Cerebellar cortex (tissue), 1 donor: Measurements from ENCODE around the gene TBC1D1.
"Not testable (repeated sequence)": the region's sequence is repeated elsewhere in the genome, so short reads cannot be mapped to it uniquely, and the experiment has no call there.

Experiments
- DNase-seq: peaks from one replicate; pipeline ENCODE4 v3.0.0-alpha.2; 2015; ENCODE audit warnings: low spot score

Gene TBC1D1

DNA sequence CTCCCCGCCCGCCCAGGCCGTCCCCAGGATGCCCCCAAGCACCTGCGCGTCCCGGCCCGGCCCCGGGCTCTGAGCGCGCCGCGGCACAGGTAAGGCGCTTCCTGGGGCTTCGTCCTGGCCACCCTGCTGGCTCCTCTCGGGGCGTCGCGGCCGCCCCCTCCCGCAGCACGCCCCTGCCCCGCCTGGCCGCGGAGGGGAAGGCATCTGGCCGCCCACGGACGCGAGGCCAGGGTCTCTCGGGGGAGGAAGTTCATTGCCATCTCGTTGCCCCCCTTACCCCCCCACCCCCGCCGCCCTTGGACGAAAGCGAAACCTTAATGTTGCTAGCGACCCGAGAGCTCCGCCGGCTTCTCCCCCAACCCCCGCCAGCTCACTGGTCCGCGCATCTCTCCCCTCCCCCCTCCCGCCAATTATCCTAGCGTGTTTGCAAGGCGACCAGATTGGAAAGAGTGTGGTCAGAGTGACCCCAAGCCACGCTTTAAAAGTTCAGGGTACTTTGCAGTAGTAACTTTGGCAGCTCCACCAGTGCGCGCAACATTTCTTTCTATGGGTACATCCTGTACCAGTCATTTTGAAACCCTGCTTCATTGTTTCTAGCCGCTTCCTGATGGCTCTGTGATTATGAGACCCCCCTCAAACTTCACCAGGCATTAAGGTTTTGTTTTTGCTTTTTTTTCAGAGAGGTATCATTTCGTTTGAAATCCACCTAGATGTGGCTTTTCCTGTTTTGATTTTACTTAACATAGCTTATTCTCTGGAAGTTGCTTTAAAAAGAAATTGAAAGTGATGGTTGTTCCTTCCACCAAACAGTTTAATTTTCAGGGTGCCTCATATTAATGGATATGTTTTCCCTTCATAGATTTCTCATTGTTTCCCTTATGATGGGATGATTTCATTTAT lies 626 bp downstream of the TBC1D1 start:
- peak; percentile 22 for DNase-seq

- DNase-seq = no peak
Measured at GRCh38 chr4:37892641-37893040, 1.8 kb downstream of the TBC1D1 start.

- DNase-seq = no peak
Measured at GRCh38 chr4:37893164-37893563, 2.3 kb downstream of the TBC1D1 start.

- DNase-seq = no peak
Measured at GRCh38 chr4:37895271-37895670, 4.4 kb downstream of the TBC1D1 start.

GRCh38 chr4:37896206-37896860 lies 5.4 kb downstream of the TBC1D1 start:
- DNase-seq = no peak

DNA sequence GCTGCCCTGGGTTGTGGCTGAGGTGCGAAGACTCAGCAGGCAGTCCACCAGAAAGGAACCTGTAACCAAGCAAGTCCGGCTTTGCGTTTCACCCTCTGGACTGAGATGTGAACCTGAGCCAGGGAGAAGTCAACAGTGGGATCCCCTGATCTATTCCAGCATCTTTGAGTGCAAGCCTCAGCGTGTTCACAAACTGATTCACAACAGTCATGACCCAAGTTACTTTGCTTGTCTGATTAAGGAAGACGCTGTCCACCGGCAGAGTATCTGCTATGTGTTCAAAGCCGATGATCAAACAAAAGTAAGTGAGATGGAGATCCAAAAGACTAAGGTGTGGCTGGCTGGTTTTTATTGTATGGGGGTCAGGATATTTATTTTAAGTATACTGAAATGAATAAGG lies 11.3 kb downstream of the TBC1D1 start:
- no peak for DNase-seq

DNA sequence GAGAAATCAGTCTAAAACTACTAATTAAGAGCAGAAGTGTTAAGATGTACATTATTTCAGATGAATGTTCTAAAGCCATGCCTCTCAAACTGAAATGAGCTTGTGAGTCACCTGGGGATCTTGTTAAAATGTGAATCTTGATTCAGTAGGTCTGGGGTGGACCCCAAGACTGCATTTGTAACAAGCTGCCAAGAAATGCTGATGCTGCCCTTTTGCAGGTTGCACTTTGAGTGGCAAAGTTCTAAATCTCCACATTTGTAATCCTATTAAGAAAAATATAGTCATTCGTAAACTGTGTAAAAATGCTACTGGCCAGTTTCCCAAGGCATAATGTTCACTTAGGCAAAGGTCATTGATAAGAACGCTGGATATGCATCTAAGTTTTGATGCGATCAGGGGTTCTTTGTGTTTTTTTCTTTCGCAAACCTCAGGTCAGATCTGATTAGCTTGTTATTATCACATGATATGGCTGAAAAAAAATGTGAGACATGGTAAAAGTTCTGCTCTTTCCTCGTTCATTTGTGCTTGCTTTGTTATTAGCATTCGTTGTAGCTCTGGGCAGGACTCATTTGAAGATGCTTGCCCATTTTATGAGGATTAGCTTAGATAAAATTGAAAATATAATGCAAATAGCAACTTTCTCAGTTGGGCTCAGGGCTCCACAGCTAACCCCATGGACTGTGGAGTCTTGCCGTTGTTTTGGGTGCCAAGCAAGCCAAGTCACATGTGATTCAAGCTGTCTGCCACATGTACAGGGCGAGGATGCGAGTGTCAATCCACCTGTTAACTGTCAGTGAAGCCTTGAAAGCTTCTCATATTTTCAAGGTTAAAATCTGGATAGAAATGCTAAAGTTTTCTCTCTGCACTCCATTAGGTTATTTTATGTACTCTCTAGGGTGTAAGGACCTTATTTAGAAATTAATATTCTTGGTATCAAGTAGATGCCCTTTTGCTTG lies 12.1 kb downstream of the TBC1D1 start:
- DNase-seq = no peak

DNA sequence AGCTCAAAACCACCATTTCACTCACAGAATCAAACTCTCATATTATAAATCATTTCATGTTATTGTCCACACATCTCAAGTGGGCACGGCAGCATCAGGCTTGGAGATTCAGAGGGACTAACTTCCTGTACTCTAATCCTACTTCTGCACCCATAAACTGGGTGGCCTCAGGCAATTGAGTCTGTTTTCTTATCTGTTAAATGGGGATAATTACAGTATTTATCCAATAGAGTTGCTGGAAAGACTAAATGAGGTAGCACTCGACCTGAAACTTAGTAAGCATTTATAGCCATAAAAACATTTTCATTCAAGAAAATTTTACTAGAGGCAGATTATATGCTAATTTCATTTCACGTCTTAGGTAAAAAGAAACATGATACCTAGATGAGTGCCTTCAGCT lies 13.0 kb downstream of the TBC1D1 start:
- DNase-seq = no peak

GRCh38 chr4:37904824-37905223 lies 13.9 kb downstream of the TBC1D1 start:
- DNase-seq = no peak

DNA sequence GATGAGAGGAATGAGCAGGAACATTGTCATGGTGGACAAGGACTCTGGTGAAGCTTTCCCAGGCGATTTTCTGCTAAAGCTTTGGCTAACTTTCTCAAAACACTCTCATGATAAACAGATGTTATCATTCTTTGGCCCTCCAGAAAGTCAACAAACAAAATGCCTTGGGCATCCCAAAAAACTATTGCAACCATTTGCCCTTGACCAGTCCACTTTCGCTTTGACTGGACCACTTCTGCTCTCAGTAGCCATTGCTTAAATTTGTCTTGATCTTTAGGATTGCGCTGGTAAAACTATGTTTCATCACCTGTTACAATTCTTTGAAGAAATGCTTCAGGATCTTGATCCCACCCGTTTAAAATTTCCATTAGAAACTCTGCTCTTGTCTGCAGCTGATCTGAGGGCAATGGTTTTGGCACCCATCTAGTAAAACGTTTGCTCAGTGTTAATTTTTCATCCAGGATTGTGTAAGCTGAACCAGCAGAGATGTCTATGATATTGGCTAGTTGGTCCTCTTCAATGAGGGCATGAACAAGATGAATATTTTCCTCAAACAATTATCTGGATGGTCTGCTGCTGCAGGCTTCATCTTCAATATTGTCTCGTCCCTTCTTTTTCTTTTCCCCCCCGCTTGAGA lies 14.8 kb downstream of the TBC1D1 start:
- DNase-seq = no peak

- no peak for DNase-seq
Measured at GRCh38 chr4:37908488-37909331, 17.8 kb downstream of the TBC1D1 start.

- no peak for DNase-seq
Measured at GRCh38 chr4:37909332-37910090, 18.6 kb downstream of the TBC1D1 start.

DNA sequence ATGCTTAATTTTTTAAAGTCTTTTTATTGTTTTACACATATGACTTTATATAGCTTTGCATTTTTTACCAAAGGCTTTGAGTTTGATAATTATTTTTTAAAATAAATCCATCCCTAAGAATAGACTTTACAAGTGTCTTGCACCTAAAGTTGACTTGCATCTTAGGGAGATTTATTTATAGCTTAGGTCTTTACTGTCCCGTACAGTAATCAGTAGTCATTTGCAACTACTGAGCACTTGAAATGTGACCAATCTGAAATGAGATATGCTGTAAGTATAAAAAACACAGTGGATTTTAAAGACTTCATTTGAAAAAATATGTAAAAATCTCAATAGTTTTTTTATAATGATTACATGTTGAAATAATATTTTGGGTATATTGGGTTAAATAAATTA lies 19.2 kb downstream of the TBC1D1 start:
- no peak for DNase-seq

DNA sequence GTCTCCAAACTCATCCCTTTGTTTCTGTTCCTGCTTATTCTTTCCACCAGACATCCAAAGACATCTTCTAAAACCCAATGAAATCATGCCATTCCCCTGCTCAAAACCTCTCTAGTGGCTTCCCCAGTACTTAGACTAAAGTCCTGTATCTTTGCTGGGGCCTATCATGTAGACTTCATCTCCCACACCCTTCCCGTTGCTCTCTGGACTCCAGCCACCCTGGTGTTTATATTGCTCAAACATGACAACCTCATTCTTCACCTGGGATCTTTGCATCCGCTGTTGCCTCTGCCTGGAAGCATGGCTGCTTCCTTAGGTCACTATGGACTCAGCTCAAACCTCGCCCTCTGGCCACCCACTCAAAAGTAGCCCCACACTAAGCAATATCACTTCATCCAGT lies 23.7 kb downstream of the TBC1D1 start:
- no peak for DNase-seq

GRCh38 chr4:37917388-37917787 lies 26.5 kb downstream of the TBC1D1 start:
- no peak for DNase-seq

- no peak for DNase-seq
Measured at GRCh38 chr4:37918653-37919052, 27.8 kb downstream of the TBC1D1 start.

GRCh38 chr4:37922328-37922727 lies 31.4 kb downstream of the TBC1D1 start:
- no peak for DNase-seq

DNA sequence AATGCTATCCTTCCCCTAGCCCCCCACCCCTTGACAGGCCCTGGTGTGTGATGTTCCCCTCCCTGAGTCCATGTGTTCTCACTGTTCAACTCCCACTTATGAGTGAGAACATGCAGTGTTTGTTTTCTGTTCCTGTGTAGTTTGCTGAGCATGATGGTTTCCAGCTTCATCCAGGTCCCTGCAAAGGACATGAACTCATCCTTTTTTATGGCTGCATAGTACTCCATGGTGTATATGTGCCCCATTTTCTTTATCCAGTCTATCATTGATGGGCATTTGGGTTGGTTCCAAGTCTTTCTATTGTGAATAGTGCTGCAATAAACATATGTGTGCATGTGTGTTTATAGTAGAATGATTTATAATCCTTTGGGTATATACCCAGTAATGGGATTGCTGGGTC lies 32.2 kb downstream of the TBC1D1 start:
- not testable (repeated sequence) for DNase-seq

- DNase-seq = no peak
Measured at GRCh38 chr4:37924946-37925345, 34.1 kb downstream of the TBC1D1 start.

DNA sequence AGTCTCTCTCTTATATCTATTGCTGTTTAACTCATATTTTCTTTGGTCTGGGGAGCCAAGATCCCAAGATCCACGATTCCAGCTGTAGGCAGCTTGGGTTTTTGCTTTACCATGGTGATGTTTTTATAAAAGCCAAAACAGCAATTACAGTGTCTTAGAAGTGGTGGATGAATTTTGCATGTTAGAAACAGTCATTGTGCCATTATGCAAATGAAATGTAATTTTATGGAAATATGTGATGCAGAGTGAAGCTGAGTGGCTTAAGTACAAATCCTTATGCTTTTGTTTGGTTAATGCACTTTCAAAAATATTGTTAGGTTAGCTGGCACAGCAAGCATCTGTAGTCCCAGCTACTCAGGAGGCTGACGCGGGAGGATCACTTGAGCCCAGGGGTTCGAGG lies 36.5 kb downstream of the TBC1D1 start:
- DNase-seq = no peak
